IPS DF 19.7 (cell line): ENCODE measurements around the gene ASB8.

Source experiments
- DNase-seq: peaks from one replicate; pipeline ENCODE4 v3.0.0-alpha.2; 2013; ENCODE audit warnings: low read depth, low spot score

Gene ASB8, protein sequence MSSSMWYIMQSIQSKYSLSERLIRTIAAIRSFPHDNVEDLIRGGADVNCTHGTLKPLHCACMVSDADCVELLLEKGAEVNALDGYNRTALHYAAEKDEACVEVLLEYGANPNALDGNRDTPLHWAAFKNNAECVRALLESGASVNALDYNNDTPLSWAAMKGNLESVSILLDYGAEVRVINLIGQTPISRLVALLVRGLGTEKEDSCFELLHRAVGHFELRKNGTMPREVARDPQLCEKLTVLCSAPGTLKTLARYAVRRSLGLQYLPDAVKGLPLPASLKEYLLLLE

DNA sequence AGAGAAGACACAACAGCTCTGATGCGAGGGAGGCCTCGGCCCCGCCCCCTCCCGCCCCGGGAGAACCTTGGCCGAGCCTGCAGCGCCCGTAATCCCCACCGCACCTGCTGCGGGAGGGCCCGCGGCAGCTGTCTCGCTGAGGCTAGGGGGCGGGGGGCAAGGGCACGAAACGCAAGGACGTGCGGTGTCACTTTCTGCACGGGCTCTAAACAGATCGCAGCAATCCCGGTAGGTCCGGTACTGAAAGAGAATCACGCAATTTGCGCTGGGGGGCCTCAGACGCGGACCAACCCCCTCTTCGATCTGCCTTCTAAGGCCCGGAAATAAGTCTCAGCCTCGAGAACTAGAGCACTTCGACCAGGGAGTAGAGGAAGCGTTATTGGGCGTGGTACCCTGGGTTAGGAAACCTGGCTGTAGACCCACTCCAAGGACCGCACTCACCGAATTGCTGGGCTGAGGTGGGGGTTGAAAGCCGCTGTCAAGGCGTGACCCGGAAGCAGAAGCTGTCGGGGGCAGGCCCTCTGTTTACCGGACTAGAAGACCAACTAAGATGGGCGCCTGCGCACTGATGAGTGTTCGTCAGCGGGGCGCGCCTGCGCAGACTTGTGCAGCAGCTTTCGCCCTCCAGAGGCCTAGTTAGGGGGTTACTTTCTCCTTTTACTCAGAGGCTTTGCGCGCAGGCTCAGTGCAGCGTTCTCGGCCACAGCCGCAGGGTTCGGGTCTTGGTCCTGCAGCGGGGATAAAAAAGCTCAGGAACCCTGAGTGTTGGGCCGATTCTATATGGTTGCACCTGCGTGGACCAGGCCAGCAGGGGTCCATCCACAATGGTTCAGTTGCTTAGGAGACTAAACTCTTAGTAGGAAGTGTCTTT lies at the start of gene ASB8:
TSS of gene ASB8 (minus strand) at position 498 of the 871 bp plus-strand sequence. CDS start 4,019 bp downstream, outside the sequence.
- peak; percentile 98 for DNase-seq

GRCh38 chr12:48203192-48203591 lies 45.9 kb upstream of the ASB8 start, which contains the start of gene OR10AD1:
Gene OR10AD1 (minus strand): TSS chr12:48203292. CDS start chr12:48203292, 0 bp downstream.
- no peak for DNase-seq

DNA sequence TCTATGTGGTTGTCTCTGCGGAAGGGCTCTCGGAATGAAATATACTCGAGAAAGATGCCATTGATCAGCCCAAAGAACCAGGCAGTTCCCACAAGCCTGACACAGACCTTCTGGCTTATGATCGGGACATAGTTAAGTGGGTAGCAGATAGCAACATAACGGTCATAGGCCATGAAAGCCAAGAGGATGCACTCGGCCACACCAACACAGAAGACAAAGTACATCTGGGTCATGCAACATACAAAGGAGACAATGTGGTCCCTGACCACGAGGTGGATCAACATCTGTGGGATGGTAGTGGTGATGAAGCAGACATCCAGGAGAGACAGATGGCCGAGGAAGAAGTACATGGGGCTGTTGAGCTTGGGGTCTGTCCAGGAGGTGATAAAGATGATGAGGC lies 45.5 kb upstream of the ASB8 start:
- no peak for DNase-seq

DNA sequence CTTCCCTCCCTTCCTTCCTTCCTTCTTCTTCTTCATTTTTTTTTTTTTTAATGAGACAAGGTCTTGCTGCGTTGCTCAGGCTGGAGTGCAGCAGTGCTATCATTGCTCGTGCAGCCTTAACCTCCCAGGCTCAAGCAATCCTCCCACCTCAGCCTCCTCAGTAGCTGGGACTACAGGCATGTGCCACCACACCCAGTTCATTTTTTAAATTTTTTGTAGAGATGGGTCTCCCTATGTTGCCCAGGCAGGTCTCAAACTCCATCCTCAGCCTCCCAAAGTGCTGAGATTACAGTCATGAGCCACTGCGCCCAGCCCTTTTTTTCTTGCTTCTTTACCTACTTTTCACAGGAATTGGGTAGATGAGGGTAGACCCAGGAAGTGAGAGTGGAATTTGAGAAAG lies 44.2 kb upstream of the ASB8 start:
- no peak for DNase-seq

DNA sequence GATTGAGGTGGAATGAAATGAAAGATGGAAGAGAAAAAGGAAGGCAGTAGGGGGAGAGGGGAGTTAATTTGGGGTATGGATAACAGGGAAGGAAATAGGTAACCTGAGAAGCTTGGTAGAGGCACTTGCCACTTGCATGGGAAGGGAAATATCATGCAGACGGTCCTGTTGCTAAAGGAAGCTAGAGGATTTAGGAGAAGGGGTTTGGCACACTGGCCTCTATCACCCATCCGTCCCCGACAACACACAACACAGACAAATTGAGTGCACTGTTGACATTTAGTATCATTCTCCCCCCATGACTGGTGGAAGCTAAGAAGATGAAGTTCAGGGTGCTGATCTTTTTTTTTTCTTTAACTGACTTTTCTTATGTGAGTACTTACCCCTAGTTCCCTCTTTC lies 43.8 kb upstream of the ASB8 start:
- DNase-seq: no peak

DNA sequence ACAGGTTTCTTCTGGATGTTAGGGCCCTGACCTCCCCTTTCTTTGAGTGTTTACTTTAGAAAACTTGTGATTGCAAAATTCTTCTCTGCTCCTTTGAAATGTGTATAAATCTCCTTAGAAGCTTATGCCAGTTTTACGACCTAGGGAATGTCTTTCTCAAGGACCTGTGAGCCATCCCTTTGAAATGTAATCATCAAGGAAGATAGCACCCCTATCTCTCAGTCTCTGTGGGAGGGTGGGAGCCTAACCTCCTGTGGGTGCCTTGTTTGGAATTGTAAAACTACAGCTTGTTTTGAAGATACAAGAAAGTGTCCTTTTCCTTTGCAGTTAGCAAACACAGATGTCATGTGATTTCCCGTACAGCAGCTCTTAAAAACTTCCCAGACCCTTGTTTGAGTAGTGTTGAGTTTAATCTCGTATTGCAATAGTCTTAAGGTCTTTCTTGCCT lies 42.5 kb upstream of the ASB8 start:
- DNase-seq: no peak

GRCh38 chr12:48198985-48199384 lies 41.7 kb upstream of the ASB8 start:
- no peak for DNase-seq

DNA sequence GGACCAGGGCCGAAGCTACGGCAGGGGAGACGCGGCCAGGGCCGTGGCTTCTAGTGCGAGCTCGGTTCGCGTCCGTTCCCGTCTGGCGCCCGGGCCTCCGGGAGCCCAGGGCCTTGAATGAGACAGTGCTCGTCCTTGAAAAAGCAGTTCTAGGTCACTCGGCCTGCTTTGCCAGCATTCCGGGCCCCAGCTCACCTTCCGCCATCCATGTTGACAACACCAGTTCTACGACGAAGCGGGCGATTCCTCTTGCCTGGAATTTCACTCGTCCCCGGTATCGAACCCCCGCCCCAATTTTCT lies 41.3 kb upstream of the ASB8 start:
- DNase-seq: no peak

DNA sequence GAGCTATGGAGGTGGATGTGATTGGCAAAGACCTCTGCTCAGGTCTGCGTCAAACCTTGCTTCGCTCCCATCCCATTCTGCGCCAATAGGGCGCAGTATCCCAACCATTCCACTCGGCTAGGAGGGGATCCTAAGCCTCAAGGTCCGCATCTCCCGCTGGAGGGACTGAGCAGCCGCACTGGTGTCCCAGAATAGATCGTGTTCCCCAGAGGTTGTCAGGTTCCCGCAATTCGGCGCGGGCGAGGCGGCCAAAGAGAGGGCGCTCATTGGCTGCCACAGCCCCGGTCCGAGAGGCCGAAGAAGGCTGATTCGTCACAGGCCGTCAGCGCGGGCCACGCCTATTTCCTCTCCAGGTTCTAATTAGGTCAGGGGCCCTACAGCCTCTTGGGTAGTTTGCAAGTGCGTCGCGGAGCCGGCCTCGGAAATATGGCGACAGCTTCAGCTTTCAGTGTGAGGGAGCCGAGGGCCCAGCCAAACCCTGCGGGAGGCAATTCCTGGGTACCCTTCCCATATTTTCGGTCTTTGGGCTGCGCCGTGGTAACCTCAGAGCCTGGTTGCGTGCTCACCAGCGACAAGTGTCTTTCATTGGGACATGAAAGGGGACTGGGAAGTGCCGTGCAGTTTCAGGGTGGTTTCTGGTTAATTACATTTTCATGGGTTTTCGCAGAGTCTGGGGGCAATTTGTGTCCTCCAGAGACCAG lies 40.8 kb upstream of the ASB8 start:
- DNase-seq: peak; percentile 96

DNA sequence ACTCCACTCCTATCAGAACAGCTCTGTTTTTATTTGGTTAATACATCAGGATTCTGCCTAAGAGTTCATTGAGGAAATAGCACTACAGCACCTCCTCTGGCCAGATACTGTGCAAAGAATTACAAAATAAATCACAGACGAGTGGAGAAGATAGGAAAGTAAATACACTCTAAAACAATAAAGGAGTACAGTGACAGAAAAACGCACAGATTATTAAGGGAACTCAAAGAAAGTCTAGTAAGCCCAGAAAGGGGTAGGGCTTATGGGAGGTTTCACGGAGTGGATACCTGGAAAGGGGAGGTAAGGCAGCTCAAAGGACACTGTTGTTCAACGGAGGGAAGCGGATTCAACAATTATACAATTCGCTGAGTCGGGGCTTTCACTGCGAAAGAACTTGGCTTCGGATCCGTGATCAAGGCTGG lies 40.2 kb upstream of the ASB8 start:
- no peak for DNase-seq

GRCh38 chr12:48194799-48195201 lies 37.5 kb upstream of the ASB8 start:
- no peak for DNase-seq

DNA sequence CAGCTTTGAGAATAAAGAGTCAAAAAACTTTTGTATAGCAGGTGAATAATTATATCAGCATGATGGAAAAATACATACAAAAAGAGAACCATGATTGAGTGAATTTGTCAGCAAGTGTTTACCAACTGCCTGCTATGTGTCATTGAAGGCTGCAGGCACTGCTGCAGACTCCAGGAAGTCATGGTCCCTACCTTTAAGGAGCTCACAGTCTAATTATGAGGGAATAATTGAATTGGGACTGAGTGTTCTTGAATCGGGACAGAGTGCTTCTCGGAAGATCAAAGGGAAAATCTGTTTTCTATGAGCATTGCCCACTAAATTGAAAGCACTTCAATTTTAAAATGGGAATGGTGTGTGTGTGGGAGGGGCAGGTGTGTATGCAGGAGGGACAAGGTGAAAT lies 36.3 kb upstream of the ASB8 start:
- DNase-seq: no peak

GRCh38 chr12:48192861-48193260 lies 35.5 kb upstream of the ASB8 start:
- no peak for DNase-seq

DNA sequence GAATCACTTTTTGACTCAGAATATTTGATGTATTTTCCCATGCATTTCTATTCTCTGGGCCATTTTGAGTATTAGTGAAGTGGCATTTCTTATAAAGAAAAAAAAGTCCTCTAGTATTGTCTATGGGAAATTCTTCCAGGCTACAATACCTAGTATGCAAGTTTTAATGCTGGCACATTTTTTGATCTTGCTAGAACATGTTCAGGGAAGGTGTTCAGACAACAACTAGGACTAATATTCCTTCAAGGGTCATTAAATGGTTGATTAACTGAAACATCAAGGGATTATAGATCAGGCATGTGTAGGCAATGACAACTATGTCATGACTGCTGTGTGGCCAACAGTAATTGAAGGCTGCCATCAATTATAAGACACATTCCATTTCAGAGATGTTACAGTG lies 33.8 kb upstream of the ASB8 start:
- no peak for DNase-seq

- DNase-seq: no peak
Measured at GRCh38 chr12:48189331-48190125, 32.2 kb upstream of the ASB8 start.

GRCh38 chr12:48187916-48188695 lies 30.8 kb upstream of the ASB8 start:
- no peak for DNase-seq

- no peak for DNase-seq
Measured at GRCh38 chr12:48185181-48185919, 28.0 kb upstream of the ASB8 start.

GRCh38 chr12:48184549-48184922 lies 27.2 kb upstream of the ASB8 start:
- DNase-seq: no peak

- DNase-seq: no peak
Measured at GRCh38 chr12:48183876-48184548, 26.7 kb upstream of the ASB8 start.
